ENCODE data around the gene HSD11B1L.

Gene HSD11B1L

GRCh38 chr19:5667751-5668271 is 13.0 kb upstream of the HSD11B1L start:
- DNase-seq = no peak

GRCh38 chr19:5669212-5669611 is 11.6 kb upstream of the HSD11B1L start:
- no peak for DNase-seq

GRCh38 chr19:5671600-5671999 is 9.2 kb upstream of the HSD11B1L start:
- DNase-seq = no peak

GRCh38 chr19:5672708-5673459 is 7.9 kb upstream of the HSD11B1L start:
- DNase-seq = no peak

- no peak for DNase-seq
These were observed 7.1 kb upstream of the HSD11B1L start for GRCh38 chr19:5673752-5674151.

- no peak for DNase-seq
These were observed 6.1 kb upstream of the HSD11B1L start for GRCh38 chr19:5674714-5675113.

GRCh38 chr19:5676105-5676771 is 4.6 kb upstream of the HSD11B1L start:
- DNase-seq = no peak

- DNase-seq = no peak
These were observed 4.1 kb upstream of the HSD11B1L start for GRCh38 chr19:5676772-5677105.

- no peak for DNase-seq
These were observed 3.7 kb upstream of the HSD11B1L start for GRCh38 chr19:5677136-5677535.

GRCh38 chr19:5677580-5677979 is 3.2 kb upstream of the HSD11B1L start:
- DNase-seq = no peak

GRCh38 chr19:5678071-5678718 is 2.6 kb upstream of the HSD11B1L start:
- no peak for DNase-seq

- DNase-seq = no peak
These were observed 1.3 kb upstream of the HSD11B1L start for GRCh38 chr19:5679289-5680083.

GRCh38 chr19:5680084-5680436 is 767 bp upstream of the HSD11B1L start:
- no peak for DNase-seq

- no peak for DNase-seq
These were observed 722 bp downstream of the HSD11B1L start for GRCh38 chr19:5681391-5682106.

GRCh38 chr19:5682107-5682482 is 1.3 kb downstream of the HSD11B1L start:
- DNase-seq = no peak

- DNase-seq = no peak
These were observed 2.5 kb downstream of the HSD11B1L start for GRCh38 chr19:5683177-5683886.

GRCh38 chr19:5684694-5685430 is 4.0 kb downstream of the HSD11B1L start:
- no peak for DNase-seq

- DNase-seq = no peak
These were observed 5.5 kb downstream of the HSD11B1L start for GRCh38 chr19:5686326-5686646.

- peak; percentile 95 for DNase-seq
These were observed 6.0 kb downstream of the HSD11B1L start for GRCh38 chr19:5686647-5687359.

GRCh38 chr19:5687360-5688198 is 6.8 kb downstream of the HSD11B1L start:
- no peak for DNase-seq
